Measurements from ENCODE around the gene TANGO6.
A peak's percentile ranks its signal among the peaks of the same experiment; 100 is the strongest.
"Not testable (repeated sequence)": the region's sequence is repeated elsewhere in the genome, so short reads cannot be mapped to it uniquely, and the experiment has no call there.

The TANGO6 gene

GRCh38 chr16:69048328-69049120 is 205.2 kb downstream of the TANGO6 start:
- H3K4me3 ChIP-seq (ENCODE audit: low read length), result no peak overlapping the region

GRCh38 chr16:69049146-69049545 is 205.8 kb downstream of the TANGO6 start:
- DNase-seq (ENCODE audit: low read depth), result peak; percentile 21
- TF ChIP-seq CTCF (IDR thresholded peaks at IDR 0.05; ENCODE audit: insufficient read depth, low read depth, low read length, missing control alignments), result no peak
- no peak overlapping the region for H3K4me3 ChIP-seq (ENCODE audit: low read length)

More at GRCh38 chr16:69048328-69049120, 205.2 kb downstream of the TANGO6 start:
- no peak for TF ChIP-seq CTCF (IDR thresholded peaks at IDR 0.05; ENCODE audit: insufficient read depth, low read depth, low read length, missing control alignments)
- DNase-seq (ENCODE audit: low read depth), result no peak

- no peak overlapping the region for H3K4me3 ChIP-seq (ENCODE audit: low read length)
- TF ChIP-seq CTCF (IDR thresholded peaks at IDR 0.05; ENCODE audit: insufficient read depth, low read depth, low read length, missing control alignments), result no peak
- DNase-seq (ENCODE audit: low read depth), result no peak
These were observed 206.5 kb downstream of the TANGO6 start for GRCh38 chr16:69049603-69050375.

- not testable (repeated sequence) for DNase-seq (ENCODE audit: low read depth); H3K4me3 ChIP-seq (ENCODE audit: low read length)
These were observed 208.1 kb downstream of the TANGO6 start for GRCh38 chr16:69051517-69051830.

GRCh38 chr16:69055008-69055407 is 211.7 kb downstream of the TANGO6 start:
- DNase-seq (ENCODE audit: low read depth), result peak; percentile 37
- no peak overlapping the region for H3K4me3 ChIP-seq (ENCODE audit: low read length)
- no peak for TF ChIP-seq CTCF (IDR thresholded peaks at IDR 0.05; ENCODE audit: insufficient read depth, low read depth, low read length, missing control alignments)

GRCh38 chr16:69055980-69056379 is 212.6 kb downstream of the TANGO6 start:
- H3K4me3 ChIP-seq (ENCODE audit: low read length), result no peak overlapping the region
- no peak for DNase-seq (ENCODE audit: low read depth)
- TF ChIP-seq CTCF (IDR thresholded peaks at IDR 0.05; ENCODE audit: insufficient read depth, low read depth, low read length, missing control alignments), result no peak

- H3K4me3 ChIP-seq (ENCODE audit: low read length), result no peak overlapping the region
- DNase-seq (ENCODE audit: low read depth), result no peak
- no peak for TF ChIP-seq CTCF (IDR thresholded peaks at IDR 0.05; ENCODE audit: insufficient read depth, low read depth, low read length, missing control alignments)
These were observed 213.1 kb downstream of the TANGO6 start for GRCh38 chr16:69056421-69056820.

All from epithelial cell of esophagus (primary cell).